ENCODE measurements around the gene GANC. TPM values are rescaled to one million over a fixed set of nuclear protein-coding genes. Genes with fewer than 3 reads are reported as not detected.
A peak's percentile ranks its signal among the peaks of the same experiment; 100 is the strongest.
"Not testable (repeated sequence)": the region's sequence is repeated elsewhere in the genome, so short reads cannot be mapped to it uniquely, and the experiment has no call there.

Gene GANC
- 10 to 100 TPM; 11.4 to 37.6 (median 18.4) TPM for total RNA-seq
- long read RNA-seq, partial matches to known transcripts: 0 of 3 reads
- long read RNA-seq, other reads (novel, unspliced or antisense): 3 of 3 reads

GRCh38 chr15:42272939-42273899 lies at the start of gene GANC, which contains the start of gene TMEM87A:
TSS of gene GANC (plus strand) at chr15:42273201. CDS start at chr15:42274482, 1,281 bp downstream.
TSS of gene TMEM87A (minus strand) at chr15:42273433. CDS start at chr15:42273398, 35 bp downstream.
- ATAC-seq (peak; percentile 90 to 97 (median 94)), DNase-seq (peak; percentile 96 to 99 (median 99))
- 0% methylated on average over 19 of the region's 52 CpGs for WGBS (ENCODE audit: insufficient coverage, low coverage, low lambda C conversion rate, missing lambda C conversion rate)
- TF ChIP-seq POLR2A (IDR thresholded peaks at IDR 0.05): peak; percentile 92
- TF ChIP-seq, protein P1, sequence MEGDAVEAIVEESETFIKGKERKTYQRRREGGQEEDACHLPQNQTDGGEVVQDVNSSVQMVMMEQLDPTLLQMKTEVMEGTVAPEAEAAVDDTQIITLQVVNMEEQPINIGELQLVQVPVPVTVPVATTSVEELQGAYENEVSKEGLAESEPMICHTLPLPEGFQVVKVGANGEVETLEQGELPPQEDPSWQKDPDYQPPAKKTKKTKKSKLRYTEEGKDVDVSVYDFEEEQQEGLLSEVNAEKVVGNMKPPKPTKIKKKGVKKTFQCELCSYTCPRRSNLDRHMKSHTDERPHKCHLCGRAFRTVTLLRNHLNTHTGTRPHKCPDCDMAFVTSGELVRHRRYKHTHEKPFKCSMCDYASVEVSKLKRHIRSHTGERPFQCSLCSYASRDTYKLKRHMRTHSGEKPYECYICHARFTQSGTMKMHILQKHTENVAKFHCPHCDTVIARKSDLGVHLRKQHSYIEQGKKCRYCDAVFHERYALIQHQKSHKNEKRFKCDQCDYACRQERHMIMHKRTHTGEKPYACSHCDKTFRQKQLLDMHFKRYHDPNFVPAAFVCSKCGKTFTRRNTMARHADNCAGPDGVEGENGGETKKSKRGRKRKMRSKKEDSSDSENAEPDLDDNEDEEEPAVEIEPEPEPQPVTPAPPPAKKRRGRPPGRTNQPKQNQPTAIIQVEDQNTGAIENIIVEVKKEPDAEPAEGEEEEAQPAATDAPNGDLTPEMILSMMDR (IDR thresholded peaks at IDR 0.05): peak in 2 of 4 donors; percentile 5 to 12
- Histone ChIP-seq H3K27me3 (no peaks in the 10 kb centered on the region), H3K4me1 (peaks cover 0 to 35% (median 12%) of the 10 kb centered on the region in 4 donors), H3K4me3 (peak within 1 kb of the TSS; percentile 61 to 78 (median 74)), H3K36me3 (no peaks in the 10 kb centered on the region), H3K27ac (peak within 1 kb of the TSS; percentile 96 to 99 (median 96)), H3K9me3 (no peaks in the 10 kb centered on the region)
- intact Hi-C loops (cut with DNase I): no loop called here

DNA sequence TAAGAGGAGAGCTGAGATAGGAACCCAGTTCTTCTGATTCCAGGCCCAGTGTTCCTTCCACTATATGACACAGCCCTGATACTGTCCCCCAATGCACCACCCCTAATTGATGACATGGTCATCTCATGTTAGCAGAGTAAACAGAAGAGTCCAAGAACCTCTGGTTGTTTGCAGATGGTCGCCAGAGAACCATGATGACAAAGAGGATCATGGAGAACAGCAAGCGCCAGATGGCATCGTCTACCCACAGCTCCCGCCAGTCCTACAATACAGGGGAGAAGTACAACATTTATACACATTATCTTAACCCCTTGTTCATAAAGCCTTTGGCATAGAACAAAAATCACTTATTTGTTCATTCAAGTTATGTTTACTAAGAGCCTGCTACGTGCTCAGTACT lies 46.4 kb upstream of the GANC start:
- ATAC-seq (peak in 3 of 4 donors; percentile 13 to 38 (median 17)), DNase-seq (no peak)
- Histone ChIP-seq H3K9me3 (no peaks in the 10 kb centered on the region), H3K4me1 (no peaks in the 10 kb centered on the region), H3K36me3 (peaks cover 4 to 60% (median 28%) of the 10 kb centered on the region in 4 donors), H3K4me3 (no peak overlapping the region), H3K27ac (no peak overlapping the region), H3K27me3 (no peaks in the 10 kb centered on the region)
- WGBS (ENCODE audit: insufficient coverage, low coverage, low lambda C conversion rate, missing lambda C conversion rate): 89% methylated on average over 3 of the region's 5 CpGs
- no peak for TF ChIP-seq POLR2A (IDR thresholded peaks at IDR 0.05)
- TF ChIP-seq, protein P1 (IDR thresholded peaks at IDR 0.05): no peak
- intact Hi-C loops (cut with DNase I): no loop called here

- TF ChIP-seq, protein P1 (IDR thresholded peaks at IDR 0.05): no peak
- TF ChIP-seq POLR2A (IDR thresholded peaks at IDR 0.05): no peak
- Histone ChIP-seq H3K36me3 (peaks cover 4 to 69% (median 29%) of the 10 kb centered on the region in 4 donors), H3K27ac (no peak overlapping the region), H3K27me3 (no peaks in the 10 kb centered on the region), H3K4me3 (no peak overlapping the region), H3K4me1 (no peaks in the 10 kb centered on the region), H3K9me3 (no peaks in the 10 kb centered on the region)
- intact Hi-C loops (cut with DNase I): no loop called here
- DNase-seq: no peak
- 24% methylated on average over 1 of the region's 1 CpG for WGBS (ENCODE audit: insufficient coverage, low coverage, low lambda C conversion rate, missing lambda C conversion rate)
- peak in 1 of 4 donors; percentile 25 for ATAC-seq
These were observed 45.0 kb upstream of the GANC start for GRCh38 chr15:42228036-42228435.

GRCh38 chr15:42228981-42229380 lies 44.0 kb upstream of the GANC start:
- H3K4me1 ChIP-seq; DNase-seq; H3K4me3 ChIP-seq; intact Hi-C loops (cut with DNase I); ATAC-seq; H3K27me3 ChIP-seq; H3K9me3 ChIP-seq; H3K27ac ChIP-seq: not testable (repeated sequence)
- 89% methylated on average over 5 of the region's 5 CpGs for WGBS (ENCODE audit: insufficient coverage, low coverage, low lambda C conversion rate, missing lambda C conversion rate)
- H3K36me3 ChIP-seq: peaks cover 4 to 72% (median 30%) of the 10 kb centered on the region in 4 donors

- H3K4me1 ChIP-seq: no peaks in the 10 kb centered on the region
- DNase-seq (no peak), ATAC-seq (no peak)
- intact Hi-C loops (cut with DNase I): no loop called here
- H3K27me3 ChIP-seq: no peaks in the 10 kb centered on the region
- H3K9me3 ChIP-seq: no peaks in the 10 kb centered on the region
- H3K36me3 ChIP-seq: peaks cover 3 to 63% (median 22%) of the 10 kb centered on the region in 4 donors
- 100% methylated on average over 1 of the region's 1 CpG for WGBS (ENCODE audit: insufficient coverage, low coverage, low lambda C conversion rate, missing lambda C conversion rate)
- no peak overlapping the region for H3K27ac ChIP-seq
- H3K4me3 ChIP-seq: no peak overlapping the region
- TF ChIP-seq POLR2A (IDR thresholded peaks at IDR 0.05): no peak
- TF ChIP-seq, protein P1 (IDR thresholded peaks at IDR 0.05): no peak
These were observed 41.9 kb upstream of the GANC start for GRCh38 chr15:42231088-42231487.
